PC-3 (cell line): ENCODE results near the gene NCOA1. TPM values are rescaled to one million over a fixed set of nuclear protein-coding genes. Genes with fewer than 3 reads are reported as not detected.

Experiments
- ATAC-seq: fragments of 200-7000 bp; cut with Tn5 transposase; 2 replicates; pipeline ENCODE4 v1.9.1; 2020; ENCODE audit warnings: mild to moderate bottlenecking, moderate library complexity
- BruUV-seq: library from RNA; stranded (reverse); fragments of 400-500 nt; replicated peaks from 2 replicates; lab custom pipeline; 2021; lab: Mats Ljungman, UMichigan
- CTCF ChIA-PET: fragments of 300-600 bp; sonication (Branson Sonifier 250); formaldehyde crosslinking; loops from one replicate; lab custom pipeline; 2022; ENCODE audit warnings: antibody characterized with exemption; lab: Charles Lee
- POLR2A ChIA-PET: fragments of 300-600 bp; sonication (Branson Sonifier 250); formaldehyde crosslinking; loops from one replicate; lab custom pipeline; 2022; ENCODE audit warnings: antibody characterized with exemption; ENCODE audit not compliant: unreplicated experiment; lab: Charles Lee
- DNase-seq: peaks from one replicate; pipeline ENCODE4 v3.0.0-alpha.2; 2015
- H2AFZ ChIP-seq: fragments of 300-600 bp; sonication (generic); 2 replicates; pipeline ENCODE4 v1.6.0; 2016; ENCODE audit warnings: antibody characterized with exemption, low read length
- H3F3A ChIP-seq: fragments of 300-600 bp; sonication (generic); one replicate; pipeline ENCODE4 v1.6.0; 2017; ENCODE audit warnings: antibody characterized with exemption, low read length, control low read depth, mild to moderate bottlenecking; ENCODE audit not compliant: unreplicated experiment
- H3K27ac ChIP-seq: fragments of 300-600 bp; sonication (generic); 2 replicates; pipeline ENCODE4 v1.5.1; 2016; ENCODE audit warnings: mild to moderate bottlenecking, low read length
- H3K27me3 ChIP-seq: fragments of 300-600 bp; sonication (generic); 2 replicates; pipeline ENCODE4 v1.6.1; 2016; ENCODE audit warnings: low read length, mixed read lengths
- H3K36me3 ChIP-seq: fragments of 300-600 bp; sonication (generic); 2 replicates; pipeline ENCODE4 v1.6.1; 2016; ENCODE audit warnings: low read depth, mixed run types, low read length, mixed read lengths
- H3K4me1 ChIP-seq: fragments of 300-600 bp; sonication (generic); 2 replicates; pipeline ENCODE4 v1.5.1; 2016; ENCODE audit warnings: low read length; ENCODE audit not compliant: insufficient read depth
- H3K4me2 ChIP-seq: fragments of 300-600 bp; sonication (generic); 2 replicates; pipeline ENCODE4 v1.6.0; 2016; ENCODE audit warnings: low read length
- H3K4me3 ChIP-seq: fragments of 300-600 bp; sonication (generic); 2 replicates; pipeline ENCODE4 v1.5.1; 2016; ENCODE audit warnings: mild to moderate bottlenecking, low read length, mixed read lengths
- H3K79me2 ChIP-seq: fragments of 300-600 bp; sonication (generic); 2 replicates; pipeline ENCODE4 v1.6.1; 2017; ENCODE audit warnings: low read length, mixed read lengths
- H3K9ac ChIP-seq: fragments of 300-600 bp; sonication (generic); 2 replicates; pipeline ENCODE4 v1.6.0; 2016; ENCODE audit warnings: mild to moderate bottlenecking, low read length
- H3K9me2 ChIP-seq: fragments of 300-600 bp; sonication (generic); replicated peaks from 2 replicates; pipeline ENCODE4 v1.6.1; 2016; ENCODE audit warnings: mixed run types, low read length, mixed read lengths
- H3K9me3 ChIP-seq: fragments of 300-600 bp; sonication (generic); 2 replicates; pipeline ENCODE4 v1.6.1; 2016; ENCODE audit warnings: low read length, mixed read lengths
- H4K20me1 ChIP-seq: fragments of 300-600 bp; sonication (generic); 2 replicates; pipeline ENCODE4 v1.6.1; 2016; ENCODE audit warnings: low read length, mixed read lengths
- EZH2 ChIP-seq: fragments of 300-600 bp; sonication (generic); IDR thresholded peaks from one replicate; pipeline ENCODE4 v1.6.1; 2017; ENCODE audit warnings: antibody characterized with exemption, mild to moderate bottlenecking, low read length; ENCODE audit not compliant: unreplicated experiment
- EZH2phosphoT487 ChIP-seq: fragments of 300-600 bp; sonication (generic); IDR thresholded peaks from 2 replicates; pipeline ENCODE4 v1.6.1; 2018; ENCODE audit warnings: mild to moderate bottlenecking, antibody characterized with exemption, low read length, borderline replicate concordance
- intact Hi-C: fragments of 100-400 bp; cut with micrococcal nuclease; formaldehyde crosslinking; loops from 2 replicates; pipeline ENCODE4 v1.9.0; 2023
- total RNA-seq: library from RNA; depleted of rRNA; stranded (reverse); fragments of >200 nt; gene quantifications from 2 replicates; pipeline ENCODE4 v1.2.3, GENCODE V29; 2014
- TF ChIP-seq, protein P1 (sequence below): fragments of 300-600 bp; sonication (generic); conservative IDR thresholded peaks from 2 replicates; pipeline ENCODE4 v1.5.1; 2017; ENCODE audit warnings: antibody characterized with exemption, low read depth, mild to moderate bottlenecking, low read length

NCOA1 gene
- total RNA-seq, 1 experiment from 2014 or later = 7.5 TPM

DNA sequence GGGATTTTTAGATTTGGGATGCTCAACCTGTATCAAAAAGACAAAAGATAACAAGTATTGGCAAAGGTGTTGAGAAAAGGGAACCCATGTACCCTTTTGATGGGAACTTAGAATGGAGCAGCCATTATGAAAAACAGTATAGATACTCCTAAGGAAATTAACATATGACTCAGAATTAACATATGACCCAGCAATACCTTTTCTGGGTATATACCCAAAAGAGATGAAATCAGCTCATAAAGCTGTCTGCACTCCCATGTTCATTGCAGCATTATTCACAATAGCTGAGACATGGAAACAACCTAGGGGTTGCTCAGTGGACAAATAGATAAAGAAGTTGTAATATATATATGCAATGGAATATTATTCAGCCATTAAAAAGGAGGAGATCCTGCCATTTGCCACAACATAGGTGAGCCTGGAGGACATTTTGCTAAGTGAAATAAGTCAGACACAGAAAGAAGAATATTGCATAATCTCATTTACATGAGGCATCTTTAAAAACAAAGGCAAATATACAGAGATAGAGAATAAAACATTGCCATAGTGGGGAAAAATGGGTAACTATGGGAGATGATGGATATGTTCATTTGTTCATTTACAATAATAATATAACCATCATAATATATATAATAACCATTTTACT lies 160.1 kb downstream of the NCOA1 start:
- no peaks in the 10 kb centered on the region for H3F3A ChIP-seq
- no peak overlapping the region for H3K9ac ChIP-seq
- ChIA-PET CTCF (no interaction called here), POLR2A (no interaction called here)
- H3K4me3 ChIP-seq = no peak overlapping the region
- H3K27me3 ChIP-seq = no peaks in the 10 kb centered on the region
- DNase-seq = no peak
- intact Hi-C loops = no loop called here
- BruUV-seq = no TSS peak
- H3K36me3 ChIP-seq = no peaks in the 10 kb centered on the region
- H3K27ac ChIP-seq = no peak overlapping the region
- H3K9me3 ChIP-seq = no peaks in the 10 kb centered on the region
- H4K20me1 ChIP-seq = no peaks in the 10 kb centered on the region
- no peaks in the 10 kb centered on the region for H3K4me1 ChIP-seq
- H2AFZ ChIP-seq = no peak overlapping the region
- no peak for ATAC-seq
- TF ChIP-seq EZH2phosphoT487 (no peak), EZH2 (no peak)
- TF ChIP-seq, protein P1, sequence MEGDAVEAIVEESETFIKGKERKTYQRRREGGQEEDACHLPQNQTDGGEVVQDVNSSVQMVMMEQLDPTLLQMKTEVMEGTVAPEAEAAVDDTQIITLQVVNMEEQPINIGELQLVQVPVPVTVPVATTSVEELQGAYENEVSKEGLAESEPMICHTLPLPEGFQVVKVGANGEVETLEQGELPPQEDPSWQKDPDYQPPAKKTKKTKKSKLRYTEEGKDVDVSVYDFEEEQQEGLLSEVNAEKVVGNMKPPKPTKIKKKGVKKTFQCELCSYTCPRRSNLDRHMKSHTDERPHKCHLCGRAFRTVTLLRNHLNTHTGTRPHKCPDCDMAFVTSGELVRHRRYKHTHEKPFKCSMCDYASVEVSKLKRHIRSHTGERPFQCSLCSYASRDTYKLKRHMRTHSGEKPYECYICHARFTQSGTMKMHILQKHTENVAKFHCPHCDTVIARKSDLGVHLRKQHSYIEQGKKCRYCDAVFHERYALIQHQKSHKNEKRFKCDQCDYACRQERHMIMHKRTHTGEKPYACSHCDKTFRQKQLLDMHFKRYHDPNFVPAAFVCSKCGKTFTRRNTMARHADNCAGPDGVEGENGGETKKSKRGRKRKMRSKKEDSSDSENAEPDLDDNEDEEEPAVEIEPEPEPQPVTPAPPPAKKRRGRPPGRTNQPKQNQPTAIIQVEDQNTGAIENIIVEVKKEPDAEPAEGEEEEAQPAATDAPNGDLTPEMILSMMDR = no peak
- no peak overlapping the region for H3K4me2 ChIP-seq
- no peaks in the 10 kb centered on the region for H3K9me2 ChIP-seq
- no peaks in the 10 kb centered on the region for H3K79me2 ChIP-seq

DNA sequence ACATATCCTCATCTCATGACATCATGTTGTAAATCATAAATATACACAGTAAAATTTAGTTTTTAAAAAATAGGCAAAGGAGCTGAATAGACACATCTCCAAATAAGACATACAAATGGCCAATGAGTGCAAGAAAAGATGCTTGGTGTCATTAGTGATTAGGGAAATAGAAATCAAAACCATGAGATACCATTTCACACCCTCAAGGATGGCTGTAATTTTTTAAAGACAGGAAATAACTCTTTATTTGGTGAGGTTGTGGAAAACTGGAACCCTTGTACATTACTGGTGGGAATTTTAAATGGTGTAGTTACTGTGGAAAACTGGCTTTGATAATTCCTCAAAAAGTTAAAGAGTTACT lies 160.6 kb downstream of the NCOA1 start:
- Histone ChIP-seq H3K9me3 (no peaks in the 10 kb centered on the region), H3K36me3 (no peaks in the 10 kb centered on the region), H3K9me2 (no peaks in the 10 kb centered on the region), H3K79me2 (no peaks in the 10 kb centered on the region), H4K20me1 (no peaks in the 10 kb centered on the region), H3F3A (no peaks in the 10 kb centered on the region), H3K4me3 (no peak overlapping the region), H3K4me1 (no peaks in the 10 kb centered on the region), H3K4me2 (no peak overlapping the region), H3K9ac (no peak overlapping the region), H2AFZ (no peak overlapping the region), H3K27me3 (no peaks in the 10 kb centered on the region), H3K27ac (no peak overlapping the region)
- ChIA-PET CTCF (no interaction called here), POLR2A (no interaction called here)
- BruUV-seq = no TSS peak
- no peak for DNase-seq
- no peak for TF ChIP-seq EZH2
- no peak for TF ChIP-seq EZH2phosphoT487
- TF ChIP-seq, protein P1 = no peak
- no peak for ATAC-seq
- intact Hi-C loops = no loop called here

DNA sequence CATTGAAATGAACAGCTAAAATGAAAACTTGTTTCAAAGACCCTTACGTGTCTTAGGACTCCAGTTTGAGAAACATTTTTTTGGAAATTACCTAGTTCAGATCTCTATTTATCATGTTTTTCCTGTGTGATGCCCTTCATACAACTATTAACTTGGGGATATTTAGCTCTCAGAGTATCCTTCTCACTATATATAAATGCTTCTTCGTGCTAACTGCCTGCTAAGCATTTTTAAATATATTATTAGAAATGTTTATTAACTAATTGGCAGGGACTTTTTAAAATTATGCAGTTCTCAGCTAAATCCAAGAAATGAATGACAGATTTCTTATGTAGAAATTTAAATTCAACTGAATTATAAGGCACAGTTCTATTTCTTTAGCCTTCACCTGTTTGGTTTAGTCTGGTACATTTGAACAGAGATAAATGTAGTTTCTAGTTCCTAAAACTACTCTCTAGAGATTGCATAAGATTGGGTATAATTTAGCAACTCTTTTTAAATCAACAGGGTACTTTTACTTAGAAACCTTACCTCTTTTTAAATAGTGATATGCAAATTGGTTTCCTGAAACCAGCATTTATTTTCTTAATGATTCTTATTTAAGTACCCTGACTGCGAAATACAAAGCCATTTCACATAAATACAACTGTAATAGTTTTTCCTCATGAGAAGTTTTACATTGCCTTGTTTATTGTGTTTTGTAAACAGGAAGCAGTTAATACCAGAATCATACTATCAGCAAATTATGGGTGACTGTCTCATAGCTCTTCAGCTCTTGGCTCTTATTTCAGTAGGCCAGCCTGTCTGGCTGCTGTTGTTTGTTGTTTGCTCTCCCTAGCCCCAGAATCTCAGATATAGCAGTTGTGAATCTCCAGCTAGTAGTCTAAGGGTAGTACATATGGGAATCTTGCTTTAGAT lies 161.5 kb downstream of the NCOA1 start:
- intact Hi-C loops = no loop called here
- H2AFZ ChIP-seq = no peak overlapping the region
- H3K79me2 ChIP-seq = no peaks in the 10 kb centered on the region
- no peaks in the 10 kb centered on the region for H3K27me3 ChIP-seq
- H3K9ac ChIP-seq = no peak overlapping the region
- TF ChIP-seq EZH2 = no peak
- TF ChIP-seq, protein P1 = no peak
- no peak for TF ChIP-seq EZH2phosphoT487
- ChIA-PET CTCF (no interaction called here), POLR2A (no interaction called here)
- H3K9me3 ChIP-seq = no peaks in the 10 kb centered on the region
- H3K9me2 ChIP-seq = no peaks in the 10 kb centered on the region
- no peak overlapping the region for H3K4me2 ChIP-seq
- no peak overlapping the region for H3K4me3 ChIP-seq
- BruUV-seq = no TSS peak
- H3K36me3 ChIP-seq = no peaks in the 10 kb centered on the region
- H4K20me1 ChIP-seq = peaks cover 4% of the 10 kb centered on the region; the same call in 1 of the 2 replicates
- H3F3A ChIP-seq = no peaks in the 10 kb centered on the region
- ATAC-seq = no peak
- no peak for DNase-seq
- H3K4me1 ChIP-seq = no peaks in the 10 kb centered on the region
- no peak overlapping the region for H3K27ac ChIP-seq
